NCI-H2196 (cell line): Measurements from ENCODE around the gene CHRNA3.
"Not testable (repeated sequence)": the region's sequence is repeated elsewhere in the genome, so short reads cannot be mapped to it uniquely, and the experiment has no call there.

ENCODE experiments used
- DNase-seq: peaks from one replicate; lab custom pipeline; 2025; ENCODE audit not compliant: unreplicated experiment; lab: John Stamatoyannopoulos, UW

CHRNA3 gene

DNA sequence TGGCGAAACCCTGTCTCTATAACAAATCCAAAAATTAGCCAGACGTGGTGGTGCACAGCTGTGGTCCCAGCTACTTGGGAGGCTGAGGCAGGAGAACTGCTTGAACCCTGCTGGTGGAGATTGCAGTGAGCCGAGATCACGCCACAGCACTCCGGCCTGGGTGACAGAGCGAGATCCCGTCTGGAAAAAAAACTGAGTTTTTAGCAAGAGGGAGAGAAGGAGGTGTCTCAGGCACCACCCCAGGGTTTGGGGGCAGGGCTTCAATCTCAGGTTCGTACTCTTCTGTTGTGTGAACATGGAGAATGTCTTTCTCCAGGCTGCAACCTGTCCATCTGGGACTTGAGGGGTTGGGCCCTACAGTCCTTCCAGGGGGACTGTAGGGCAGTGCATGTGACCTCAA lies 2.7 kb downstream of the CHRNA3 start:
- DNase-seq, result no peak

DNA sequence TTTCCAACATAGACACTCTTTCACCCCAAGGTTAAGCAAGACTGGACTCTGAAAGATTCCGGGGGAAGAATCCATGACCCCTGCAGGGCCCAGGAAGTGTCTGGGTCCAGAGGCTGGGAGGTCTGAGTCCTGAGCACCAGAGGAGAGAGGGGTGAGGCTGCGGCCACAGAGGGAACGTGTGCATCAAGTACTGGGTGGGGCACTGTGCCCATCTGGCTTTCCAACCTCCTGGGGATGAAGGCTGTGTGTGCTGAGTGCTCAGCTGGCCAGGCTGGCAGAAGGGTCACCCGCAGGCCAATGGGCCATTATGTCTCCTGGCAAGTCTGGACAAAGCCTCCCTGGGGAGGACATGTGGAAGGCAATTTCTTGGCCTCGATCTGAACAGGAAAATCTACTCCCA lies 3.3 kb downstream of the CHRNA3 start:
- DNase-seq, result peak; percentile 11

DNA sequence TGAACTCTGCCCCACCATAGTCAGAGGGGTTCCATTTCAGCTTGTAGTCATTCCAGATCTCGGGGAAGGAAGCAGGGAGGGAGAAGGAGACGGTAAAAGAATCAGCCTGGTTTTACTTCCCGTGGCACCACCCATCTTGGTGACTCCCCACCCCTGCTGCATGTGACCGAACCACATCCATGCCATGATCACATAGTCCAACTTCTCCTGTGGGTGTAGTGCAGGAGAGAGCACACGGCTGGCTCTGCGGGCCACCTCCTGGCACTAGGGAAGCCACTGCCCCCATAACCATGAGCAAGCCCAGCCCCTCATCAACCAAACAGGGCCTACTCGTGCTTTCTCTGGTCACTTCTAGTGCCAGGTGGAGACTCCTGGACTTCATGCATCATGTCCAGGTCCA lies 3.7 kb downstream of the CHRNA3 start:
- no peak for DNase-seq

DNA sequence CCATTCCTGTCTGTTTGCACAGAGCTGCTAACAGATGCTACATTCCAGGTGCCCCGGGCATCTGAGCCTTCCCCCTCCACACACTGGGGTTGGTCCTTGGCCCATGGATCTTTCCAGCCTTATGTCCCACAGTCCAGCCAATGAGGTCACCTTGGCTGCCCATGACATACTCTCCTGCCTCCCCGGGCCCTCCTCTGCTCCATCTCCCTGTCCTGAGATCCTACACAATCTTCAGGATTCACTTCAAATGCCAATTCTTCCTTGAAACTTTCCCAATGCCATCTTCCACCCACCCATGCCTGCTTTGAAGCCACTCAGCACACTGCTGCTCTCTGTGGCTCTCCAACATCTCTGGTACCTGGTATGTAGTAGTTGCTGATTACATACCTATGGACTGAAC lies 4.3 kb downstream of the CHRNA3 start:
- no peak for DNase-seq

DNA sequence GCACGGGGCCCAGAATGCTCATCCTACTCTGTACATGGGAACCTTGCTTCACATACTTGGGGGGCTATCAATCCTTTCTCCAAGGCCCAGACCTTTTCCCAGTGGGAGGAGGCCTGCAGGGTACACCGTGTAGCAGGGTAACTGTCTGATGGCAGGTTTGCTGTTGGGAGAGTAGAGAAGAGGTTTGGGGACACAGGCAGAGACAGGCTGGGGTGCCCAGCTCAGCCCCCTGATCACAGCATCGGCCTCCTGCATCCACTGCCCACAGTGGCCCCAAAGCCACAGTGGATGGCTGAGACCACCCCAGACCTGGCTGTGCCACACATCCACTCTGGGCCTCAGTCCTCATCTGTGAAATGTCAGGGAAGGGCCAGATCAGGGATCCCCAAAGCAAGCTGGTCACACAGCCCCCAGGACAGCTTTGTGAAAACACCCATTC lies 5.6 kb downstream of the CHRNA3 start:
- DNase-seq, result no peak

DNA sequence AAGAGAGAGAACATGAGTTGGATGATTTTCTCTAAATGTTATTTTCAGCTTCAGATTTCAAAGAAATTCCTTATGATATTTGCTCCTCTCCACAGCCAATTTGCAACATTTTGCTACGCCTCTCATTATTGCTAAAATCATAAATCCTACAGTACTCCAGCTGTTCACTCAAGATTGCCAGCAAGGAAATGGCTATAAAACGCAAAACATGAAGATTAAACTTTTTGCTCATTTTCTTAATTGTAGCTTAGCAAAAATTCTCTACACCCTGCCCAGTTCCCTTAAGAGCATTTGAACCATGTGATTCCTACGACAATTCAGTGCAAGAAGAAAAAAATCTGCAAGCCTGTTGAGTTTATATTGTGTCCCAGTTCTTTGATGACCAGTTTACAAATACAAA lies 6.8 kb downstream of the CHRNA3 start:
- DNase-seq, result no peak

DNA sequence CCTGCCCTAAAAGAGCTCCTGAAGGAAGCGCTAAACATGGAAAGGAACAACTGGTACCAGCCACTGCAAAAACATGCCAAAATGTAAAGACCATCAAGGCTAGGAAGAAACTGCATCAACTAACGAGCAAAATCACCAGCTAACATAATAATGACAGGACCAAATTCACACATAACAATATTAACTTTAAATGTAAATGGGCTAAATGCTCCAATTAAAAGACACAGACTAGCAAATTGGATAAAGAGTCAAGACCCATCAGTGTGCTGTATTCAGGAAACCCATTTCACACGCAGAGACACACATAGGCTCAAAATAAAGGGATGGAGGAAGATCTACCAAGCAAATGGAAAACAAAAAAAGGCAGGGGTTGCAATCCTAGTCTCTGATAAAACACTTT lies 11.2 kb downstream of the CHRNA3 start:
- not testable (repeated sequence) for DNase-seq

DNA sequence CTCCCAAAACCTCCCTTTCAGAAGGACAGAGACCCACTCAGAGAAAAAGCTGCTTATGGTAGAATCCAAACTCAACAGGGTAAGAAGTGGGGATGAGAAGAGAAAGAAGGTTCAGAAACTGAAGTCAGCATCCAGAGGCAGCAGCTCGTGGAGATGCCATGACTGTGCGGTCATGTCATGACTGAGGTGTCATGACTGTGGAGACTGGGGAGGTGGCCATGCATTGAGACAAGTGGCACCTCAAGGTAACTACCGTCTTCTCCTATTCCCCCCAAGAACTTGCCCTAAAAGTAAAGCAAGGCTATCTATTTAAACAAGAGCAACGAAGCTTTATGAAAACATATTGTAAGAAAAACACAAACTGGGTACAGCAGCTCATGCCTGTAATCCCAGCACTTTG lies 15.1 kb downstream of the CHRNA3 start:
- no peak for DNase-seq

DNA sequence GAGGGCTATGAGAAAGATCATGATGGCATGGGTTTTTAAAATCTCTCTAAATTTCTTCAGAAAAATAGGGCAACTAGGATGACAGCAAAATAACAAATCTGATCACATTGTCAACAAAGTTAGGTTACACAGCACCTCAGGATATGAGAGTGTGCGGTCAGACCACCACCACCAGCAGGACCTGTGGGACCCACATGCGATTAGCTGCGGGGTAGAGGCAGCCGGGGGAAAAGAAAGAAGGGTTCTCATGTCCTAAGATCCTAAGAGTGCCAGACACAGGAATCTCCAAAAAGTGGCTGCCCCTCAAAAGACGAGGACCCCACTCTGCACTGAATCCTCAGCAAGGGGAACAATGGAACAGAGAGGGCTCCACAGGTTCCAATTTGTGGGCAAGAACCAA lies 15.6 kb downstream of the CHRNA3 start:
- no peak for DNase-seq

DNA sequence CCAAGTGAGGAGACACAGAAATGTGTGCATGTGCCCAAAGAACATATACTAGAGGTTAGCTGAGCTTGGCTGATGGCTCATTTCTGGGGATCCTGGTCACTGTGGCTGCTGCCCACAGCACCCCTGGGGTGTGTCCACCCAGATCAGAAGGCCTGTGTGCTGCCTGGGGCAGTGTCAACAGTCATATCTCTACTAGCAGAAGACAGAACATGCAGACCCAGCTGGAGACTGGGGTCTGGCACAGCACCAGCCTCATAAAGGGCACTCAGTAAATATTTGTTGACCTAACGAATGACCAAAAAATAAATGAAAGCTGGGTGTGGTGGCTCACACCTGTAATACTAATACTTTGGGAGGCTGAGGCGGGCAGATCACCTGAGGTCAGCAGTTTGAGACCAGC lies 16.4 kb downstream of the CHRNA3 start:
- DNase-seq, result no peak

DNA sequence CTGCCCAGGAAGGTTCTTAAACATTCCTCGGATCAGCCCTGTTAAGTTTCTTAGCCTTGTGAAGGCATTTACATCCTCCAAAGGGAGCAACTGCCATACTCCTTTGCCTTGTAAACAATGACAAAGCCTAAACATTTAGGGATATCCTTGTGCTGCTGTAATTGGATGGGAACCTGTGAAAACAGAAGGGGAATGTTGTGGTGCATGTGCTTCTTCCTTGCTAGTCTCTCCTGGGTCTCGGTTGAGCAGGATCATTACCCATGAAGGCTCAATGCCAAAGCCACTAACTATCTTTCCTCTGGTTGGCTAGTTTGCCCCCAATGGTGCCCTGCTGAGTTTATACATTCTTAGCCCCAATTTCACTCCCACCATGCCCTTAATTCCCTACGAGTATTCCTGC lies 17.3 kb downstream of the CHRNA3 start:
- no peak for DNase-seq

DNA sequence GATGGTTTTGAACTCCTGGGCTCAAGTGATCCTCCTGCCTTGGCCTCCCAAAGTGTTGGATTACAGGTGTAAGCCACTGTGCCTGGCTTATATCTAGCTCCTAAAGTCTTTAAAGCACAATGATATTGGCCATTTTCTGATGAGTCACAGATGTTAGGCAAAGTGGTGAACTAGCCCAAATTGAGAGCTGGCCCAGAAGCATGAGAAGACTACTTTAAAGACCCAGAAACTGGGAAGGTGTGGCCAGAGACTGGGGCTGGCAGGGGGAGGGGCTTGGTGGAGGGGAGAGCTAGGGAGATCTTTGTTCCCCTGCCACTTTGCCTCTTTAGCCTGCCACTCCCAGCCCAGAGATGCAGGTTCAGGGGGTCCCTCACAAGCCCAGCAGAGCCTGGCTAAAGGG lies 21.6 kb downstream of the CHRNA3 start:
- DNase-seq, result no peak

DNA sequence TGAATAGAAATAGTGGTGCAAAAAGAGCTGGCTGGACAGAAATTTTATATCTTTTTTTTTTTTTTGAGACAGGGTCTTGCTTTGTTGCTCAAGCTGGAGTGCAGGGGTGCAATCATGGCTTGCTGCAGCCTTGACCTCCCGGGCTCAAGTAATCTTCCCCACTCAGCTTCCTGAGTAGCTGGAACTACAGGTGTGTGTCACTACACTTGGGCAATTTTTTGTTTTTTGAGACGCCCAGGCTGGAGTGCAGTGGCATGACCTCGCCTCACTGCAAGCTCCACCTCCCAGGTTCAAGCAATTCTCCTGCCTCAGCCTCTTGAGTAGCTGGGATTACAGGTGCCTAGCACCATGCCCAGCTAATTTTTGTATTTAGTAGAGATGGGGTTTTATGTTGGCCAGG lies 22.4 kb downstream of the CHRNA3 start:
- DNase-seq, result no peak

DNA sequence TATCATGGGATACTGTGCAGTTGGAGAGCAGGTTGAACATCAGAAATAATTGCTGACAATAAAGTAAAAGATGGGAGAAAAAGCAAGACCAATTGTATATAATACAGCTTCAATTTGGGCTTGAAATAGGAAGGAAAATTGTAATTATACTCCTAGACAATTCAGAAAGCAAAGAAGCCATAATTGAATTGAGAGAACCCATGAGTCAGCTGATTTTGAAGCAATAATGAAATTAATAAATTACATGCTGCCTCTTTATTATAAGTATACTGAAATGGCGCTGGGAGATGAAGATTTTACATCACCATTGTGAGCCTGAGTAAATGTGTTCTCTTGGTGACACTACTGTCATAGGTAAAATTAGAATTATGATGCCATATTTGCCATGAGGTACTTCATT lies 23.2 kb downstream of the CHRNA3 start:
- no peak for DNase-seq

DNA sequence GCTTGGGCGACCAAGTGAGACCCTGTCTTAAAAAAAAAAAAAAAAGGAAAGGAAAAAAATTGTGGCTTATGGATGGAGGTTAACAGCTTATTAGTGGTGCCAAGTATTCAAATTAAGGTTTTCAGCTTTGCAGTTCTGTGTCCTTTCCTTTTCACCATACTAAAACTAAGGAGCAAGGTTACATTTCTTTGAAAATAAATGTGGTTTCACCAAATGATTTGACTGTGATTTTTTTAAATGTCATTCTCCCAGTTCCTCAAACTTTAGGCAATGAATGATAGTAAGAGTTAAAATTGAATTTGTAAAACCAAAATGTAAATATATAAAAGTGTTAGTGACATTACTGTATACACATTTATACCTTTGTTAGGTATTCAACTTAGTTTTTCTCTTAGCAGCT lies 45.9 kb downstream of the CHRNA3 start:
- no peak for DNase-seq

DNA sequence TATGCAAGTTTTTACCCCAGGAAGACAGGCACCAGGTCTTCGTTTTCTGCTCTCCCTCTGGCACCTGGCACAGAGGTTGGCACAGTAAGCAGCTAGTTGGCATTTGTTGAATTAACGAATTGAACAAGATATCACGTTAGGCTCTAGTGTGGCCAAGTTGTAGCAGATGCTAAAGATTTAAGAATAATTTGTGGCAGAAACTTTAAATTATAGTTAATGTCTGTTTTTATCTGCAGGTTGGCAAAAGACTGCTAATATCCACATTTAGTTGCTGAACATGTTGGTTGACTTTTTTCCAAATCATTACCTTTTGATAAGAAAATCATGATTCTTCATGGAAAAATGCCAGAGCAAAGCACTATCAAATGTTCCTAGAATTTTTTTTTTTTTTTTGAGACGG lies 47.4 kb downstream of the CHRNA3 start:
- no peak for DNase-seq

DNA sequence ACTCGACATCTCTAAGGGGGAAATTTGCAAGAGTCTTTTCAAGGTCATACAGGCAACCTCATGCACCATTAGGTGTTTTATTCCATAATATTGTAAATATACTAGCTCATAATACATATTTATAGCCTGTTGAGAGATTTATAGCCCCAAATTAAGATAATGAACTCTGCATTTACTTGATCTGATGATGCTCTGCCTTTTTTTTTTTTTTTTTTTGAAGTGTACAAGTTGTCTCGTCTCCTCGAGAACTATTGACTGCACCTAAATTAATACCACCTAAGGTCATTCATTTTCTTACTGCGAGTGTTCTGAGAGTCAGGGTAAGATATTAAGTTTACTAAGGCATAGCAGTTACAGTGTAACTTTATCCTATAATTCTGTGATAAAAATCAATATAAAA lies 49.4 kb downstream of the CHRNA3 start:
- no peak for DNase-seq

DNA sequence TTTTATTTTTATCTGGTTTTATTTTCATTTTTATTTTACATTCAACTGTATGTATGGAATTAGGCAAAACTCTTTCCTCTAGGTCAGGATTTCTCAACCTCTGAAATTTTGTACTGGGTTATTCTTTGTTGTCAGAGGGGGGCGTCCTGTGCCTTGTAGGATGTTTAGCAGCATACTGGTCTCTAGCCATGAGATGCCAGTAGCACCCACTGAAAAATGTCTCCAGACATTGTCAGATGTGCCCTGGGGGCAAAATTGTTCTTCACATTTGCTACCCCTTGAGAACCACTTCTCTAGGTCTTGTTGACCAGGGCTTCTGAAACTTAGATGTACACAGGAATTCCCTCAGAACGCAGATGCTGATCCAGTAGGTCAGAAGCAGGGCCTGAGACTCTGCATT lies 50.1 kb downstream of the CHRNA3 start:
- DNase-seq, result no peak

DNA sequence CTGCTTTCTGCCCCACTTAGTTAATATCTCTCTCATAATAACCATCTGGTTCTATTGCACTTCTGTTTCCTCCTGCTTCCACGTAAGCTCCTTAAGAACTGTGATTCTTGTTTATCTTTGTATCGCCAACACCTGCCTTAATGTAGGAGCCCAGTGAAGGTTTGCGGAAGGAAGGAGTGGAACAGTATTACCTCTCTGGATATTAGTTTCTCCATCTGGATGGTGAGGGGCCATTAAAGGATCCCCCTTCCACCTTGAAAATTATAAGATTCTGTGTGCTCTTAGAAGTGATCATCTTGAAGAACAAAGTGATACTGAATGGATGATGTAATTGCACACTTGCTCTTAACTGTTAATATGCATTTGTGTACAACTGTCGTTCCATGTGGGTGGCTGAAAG lies 53.3 kb downstream of the CHRNA3 start:
- DNase-seq, result no peak

DNA sequence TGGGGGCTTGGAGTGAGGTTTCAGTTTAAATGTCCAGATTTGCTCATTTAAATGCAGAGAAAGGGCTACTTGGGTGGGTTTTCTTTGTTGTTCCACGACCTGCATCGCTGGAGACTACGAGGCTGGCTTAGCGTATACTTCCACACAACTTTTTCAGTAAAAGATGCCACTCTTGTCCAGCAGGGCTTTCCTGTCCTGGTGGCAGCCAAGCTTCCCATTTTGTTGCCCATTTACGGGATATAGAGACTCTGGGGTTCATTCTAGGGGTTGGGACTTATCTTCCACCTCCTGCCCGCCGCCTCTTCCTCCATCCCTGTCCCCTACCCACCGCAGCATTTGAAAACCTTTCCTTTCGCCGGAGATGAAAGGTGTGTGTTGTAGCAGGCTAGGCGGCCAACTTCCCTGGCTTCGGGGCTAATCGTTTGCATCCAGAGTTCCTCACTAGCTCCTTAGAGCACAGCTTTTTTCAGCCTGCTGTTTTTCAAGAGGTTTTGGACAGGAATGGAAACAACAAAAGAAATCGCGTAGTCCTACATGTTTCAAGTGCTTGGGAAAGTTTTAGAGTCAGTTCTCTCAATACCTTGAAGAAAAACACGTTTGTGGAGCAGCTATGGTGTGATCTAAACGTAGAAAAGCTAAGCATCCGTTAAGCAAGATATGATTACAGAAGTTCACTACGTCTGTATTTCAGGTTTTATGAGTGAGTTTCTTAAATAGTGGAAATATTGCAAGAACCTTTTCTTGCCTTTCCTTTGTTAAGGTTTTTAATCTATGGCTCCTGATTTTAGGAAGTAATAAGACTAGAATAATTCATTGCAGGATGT lies 54.6 kb downstream of the CHRNA3 start:
- no peak for DNase-seq

DNA sequence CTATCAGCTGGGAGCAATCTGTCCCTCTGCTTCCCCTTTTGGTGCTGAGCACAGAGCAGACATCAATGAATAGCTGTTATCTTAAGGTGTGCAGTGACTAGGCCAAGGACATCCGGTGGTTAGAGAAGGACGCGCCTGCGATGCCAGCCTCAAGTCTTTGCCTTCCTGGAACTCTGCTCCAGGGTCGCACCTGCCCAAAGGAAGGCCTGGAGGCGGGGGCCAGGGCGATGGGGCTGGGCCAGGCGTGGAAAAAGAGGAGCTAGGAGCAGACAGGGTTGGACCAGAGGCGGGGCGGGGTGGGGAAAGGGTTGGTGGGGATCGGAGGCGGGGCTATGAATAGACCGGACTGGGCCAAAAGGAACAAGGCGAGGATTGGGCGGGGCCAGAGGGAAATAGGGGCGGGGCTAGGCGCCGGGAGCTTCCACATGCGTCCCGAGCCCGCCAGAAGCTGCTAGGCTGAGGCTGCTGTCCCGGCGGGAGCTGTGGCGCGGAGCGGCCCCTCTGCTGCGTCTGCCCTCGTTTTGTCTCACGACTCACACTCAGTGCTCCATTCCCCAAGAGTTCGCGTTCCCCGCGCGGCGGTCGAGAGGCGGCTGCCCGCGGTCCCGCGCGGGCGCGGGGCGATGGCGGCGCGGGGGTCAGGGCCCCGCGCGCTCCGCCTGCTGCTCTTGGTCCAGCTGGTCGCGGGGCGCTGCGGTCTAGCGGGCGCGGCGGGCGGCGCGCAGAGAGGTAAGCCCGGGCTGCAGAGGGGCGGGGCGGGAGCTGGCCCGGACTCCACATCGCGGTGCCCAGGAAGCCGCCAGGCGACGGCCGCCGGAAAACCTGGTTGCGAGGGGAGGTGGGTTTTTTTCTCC lies 55.5 kb downstream of the CHRNA3 start, which contains the start of gene CHRNA5:
TSS of gene CHRNA5 (plus strand) at position 424 of the 854 bp plus-strand sequence. CDS start at position 624, 200 bp downstream.
- DNase-seq, result peak; percentile 78

DNA sequence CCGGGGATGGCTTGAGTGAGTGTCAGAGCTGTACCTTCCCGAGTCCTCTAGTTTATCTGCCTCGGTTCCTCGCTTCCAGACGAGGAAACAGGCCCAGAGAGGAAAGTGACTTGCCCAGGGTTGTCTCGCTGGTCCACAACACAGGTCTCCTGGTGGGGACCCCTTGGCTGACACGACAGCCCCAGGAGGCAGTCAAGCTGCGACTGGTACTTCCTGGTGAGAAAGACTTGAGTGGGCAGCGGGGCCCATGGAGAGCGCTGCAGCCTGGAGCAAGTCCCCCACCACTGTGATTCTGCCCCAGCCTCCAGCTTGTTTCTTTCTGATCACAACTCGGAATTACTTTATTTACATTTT lies 56.1 kb downstream of the CHRNA3 start:
- no peak for DNase-seq
